ENCODE measurements around the gene RASA1.

The RASA1 gene

DNA sequence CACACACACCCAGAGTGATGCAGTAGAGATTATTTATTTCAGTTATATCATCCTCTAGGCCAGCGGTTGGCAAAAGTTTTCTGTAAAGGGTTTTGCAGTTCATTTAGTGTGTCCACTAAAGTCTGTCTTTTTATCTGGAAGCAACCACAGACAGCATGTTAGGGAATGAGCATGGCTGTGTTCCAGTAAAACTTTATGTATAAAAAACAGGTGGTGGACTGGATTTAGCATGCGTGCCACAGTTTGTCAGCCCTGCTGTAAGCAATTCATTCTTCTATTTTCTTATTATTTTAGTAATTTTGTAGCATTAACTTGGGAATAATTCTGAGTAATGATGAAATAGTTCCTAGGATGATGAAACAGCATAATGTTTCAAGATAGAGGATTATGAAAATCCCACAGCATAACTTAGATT is 93.4 kb downstream of the RASA1 start:
- no peak for DNase-seq (ENCODE audit: low read depth)

- DNase-seq (ENCODE audit: low read depth): no peak
These were observed 94.0 kb downstream of the RASA1 start for GRCh38 chr5:87361536-87362213.

- no peak for DNase-seq (ENCODE audit: low read depth)
These were observed 99.6 kb downstream of the RASA1 start for GRCh38 chr5:87367243-87367642.

- no peak for DNase-seq (ENCODE audit: low read depth)
These were observed 100.9 kb downstream of the RASA1 start for GRCh38 chr5:87368601-87369000.

- no peak for DNase-seq (ENCODE audit: low read depth)
These were observed 101.7 kb downstream of the RASA1 start for GRCh38 chr5:87369431-87369830.

- DNase-seq (ENCODE audit: low read depth): no peak
These were observed 105.0 kb downstream of the RASA1 start for GRCh38 chr5:87372705-87373104.

DNA sequence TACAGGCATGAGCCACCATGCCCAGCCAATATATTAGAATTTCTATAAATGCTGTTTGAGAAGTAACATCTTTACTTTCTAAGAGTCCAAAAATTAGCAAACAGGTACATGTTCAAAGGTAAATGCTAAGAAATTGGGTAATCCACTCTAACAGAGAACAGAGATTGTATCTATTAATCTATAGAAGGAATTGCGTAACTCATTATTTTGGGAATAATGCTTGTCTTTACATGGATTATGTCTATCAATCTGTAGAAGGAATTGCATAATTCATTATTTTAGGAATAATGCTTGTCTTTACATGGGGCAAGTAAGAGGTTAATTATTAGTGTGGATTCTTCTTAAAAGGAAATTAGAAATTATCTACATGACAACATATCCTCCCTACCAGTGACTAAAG is 114.5 kb downstream of the RASA1 start:
- DNase-seq (ENCODE audit: low read depth): no peak

GRCh38 chr5:87383216-87383615 is 115.5 kb downstream of the RASA1 start:
- DNase-seq (ENCODE audit: low read depth): no peak

- no peak for DNase-seq (ENCODE audit: low read depth)
These were observed 118.1 kb downstream of the RASA1 start for GRCh38 chr5:87385802-87386201.

DNA sequence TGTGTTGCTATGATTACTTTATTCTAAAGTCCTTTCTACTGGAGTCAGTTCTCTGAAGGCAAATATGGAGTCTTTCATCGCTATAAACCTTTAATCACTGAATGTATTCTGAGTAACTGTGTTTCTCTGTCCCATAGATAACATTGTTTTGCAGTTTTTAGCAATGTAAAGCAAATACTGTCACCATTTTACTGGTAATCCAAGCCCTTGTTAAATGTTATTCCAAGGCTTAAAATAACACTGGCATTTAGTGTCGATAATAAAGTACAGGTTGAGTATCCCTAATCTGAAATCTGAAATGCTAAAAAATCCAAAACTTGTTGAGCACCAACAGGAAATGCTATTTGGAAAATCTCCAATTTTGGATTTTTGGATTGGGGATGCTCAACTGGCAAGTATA is 120.4 kb downstream of the RASA1 start:
- no peak for DNase-seq (ENCODE audit: low read depth)

- DNase-seq (ENCODE audit: low read depth): no peak
These were observed 121.8 kb downstream of the RASA1 start for GRCh38 chr5:87389296-87390034.

- no peak for DNase-seq (ENCODE audit: low read depth)
These were observed 122.4 kb downstream of the RASA1 start for GRCh38 chr5:87390075-87390474.

DNA sequence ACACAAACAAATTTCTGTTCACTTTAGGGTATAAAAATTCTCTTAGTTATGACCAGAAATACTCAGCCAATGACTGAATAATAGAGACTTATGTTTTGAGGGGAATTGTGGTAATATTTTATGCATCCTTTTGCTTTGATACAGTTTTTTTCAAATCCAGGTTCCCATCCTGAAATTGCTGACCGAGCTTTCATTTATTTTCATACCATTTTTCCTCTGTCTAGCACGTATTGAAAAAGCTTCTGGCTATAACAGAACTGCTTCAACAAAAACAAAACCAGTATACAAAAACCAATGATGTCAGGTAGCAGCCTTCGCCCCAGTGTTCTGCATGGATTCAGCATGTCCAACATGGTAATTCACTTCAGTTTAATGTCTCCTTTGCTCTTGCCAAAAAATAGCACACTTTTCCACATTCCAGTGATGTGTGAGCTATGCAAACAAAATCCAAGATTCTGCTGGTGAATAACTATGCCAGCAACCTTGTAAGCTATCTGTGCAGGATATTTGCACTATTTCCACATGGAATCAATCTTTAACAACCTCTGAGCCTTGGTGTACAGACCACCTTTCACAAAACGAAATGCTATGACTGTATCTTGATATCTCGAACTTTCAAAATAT is 123.0 kb downstream of the RASA1 start:
- DNase-seq (ENCODE audit: low read depth): no peak

GRCh38 chr5:87392170-87392569 is 124.5 kb downstream of the RASA1 start:
- DNase-seq (ENCODE audit: low read depth): no peak

GRCh38 chr5:87392801-87393200 is 125.1 kb downstream of the RASA1 start:
- DNase-seq (ENCODE audit: low read depth): no peak

DNA sequence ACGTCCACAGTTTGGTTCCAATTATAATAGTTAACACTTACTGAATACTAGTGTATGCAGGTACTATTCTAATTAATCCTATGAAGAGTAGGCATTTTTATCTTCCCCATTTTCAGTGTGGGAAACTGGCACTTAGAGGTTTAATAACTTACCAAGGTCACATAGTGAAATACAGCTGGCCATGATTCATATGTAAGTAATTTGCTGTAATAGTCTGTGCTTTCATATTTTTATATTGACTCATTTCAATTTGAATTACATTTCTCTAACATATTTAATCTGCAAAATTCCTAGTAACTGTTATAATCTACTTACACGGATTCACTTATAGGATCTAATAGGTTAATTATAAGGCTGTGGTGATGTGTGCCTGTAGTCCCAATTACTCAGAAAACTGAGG is 125.6 kb downstream of the RASA1 start:
- peak; percentile 76 for DNase-seq (ENCODE audit: low read depth)

- peak; percentile 78 for DNase-seq (ENCODE audit: low read depth)
These were observed 126.9 kb downstream of the RASA1 start for GRCh38 chr5:87394411-87395165.

DNA sequence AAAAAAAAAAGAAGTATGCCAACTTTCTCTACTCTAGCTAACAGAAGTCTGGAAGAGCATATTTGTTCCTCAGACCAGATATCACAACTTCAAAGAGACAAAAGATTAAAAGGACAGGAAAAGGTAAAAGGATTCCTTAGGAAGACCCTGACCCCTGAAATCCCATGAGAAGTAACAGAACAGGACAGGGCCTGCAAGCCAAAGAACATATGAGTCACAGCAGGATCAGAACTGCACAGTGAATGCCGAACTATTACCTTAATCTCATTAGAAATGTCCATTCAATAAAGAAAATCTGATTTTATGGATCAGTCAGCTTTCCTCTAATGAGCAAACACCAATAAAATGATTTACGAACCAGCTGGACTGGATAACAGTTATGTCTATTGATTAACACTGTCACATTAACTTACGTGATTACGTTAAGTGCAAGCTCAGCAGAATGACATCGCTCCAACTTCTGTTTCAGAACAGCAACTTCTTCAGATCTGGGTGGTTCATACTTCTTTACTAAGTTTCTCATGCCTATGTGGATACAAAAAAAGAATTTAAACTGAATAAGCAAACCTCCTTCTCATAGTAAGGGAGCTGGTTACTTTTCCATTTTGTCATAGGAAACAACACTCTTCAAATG is 131.4 kb downstream of the RASA1 start:
- no peak for DNase-seq (ENCODE audit: low read depth)

GRCh38 chr5:87399720-87400119 is 132.0 kb downstream of the RASA1 start:
- no peak for DNase-seq (ENCODE audit: low read depth)

DNA sequence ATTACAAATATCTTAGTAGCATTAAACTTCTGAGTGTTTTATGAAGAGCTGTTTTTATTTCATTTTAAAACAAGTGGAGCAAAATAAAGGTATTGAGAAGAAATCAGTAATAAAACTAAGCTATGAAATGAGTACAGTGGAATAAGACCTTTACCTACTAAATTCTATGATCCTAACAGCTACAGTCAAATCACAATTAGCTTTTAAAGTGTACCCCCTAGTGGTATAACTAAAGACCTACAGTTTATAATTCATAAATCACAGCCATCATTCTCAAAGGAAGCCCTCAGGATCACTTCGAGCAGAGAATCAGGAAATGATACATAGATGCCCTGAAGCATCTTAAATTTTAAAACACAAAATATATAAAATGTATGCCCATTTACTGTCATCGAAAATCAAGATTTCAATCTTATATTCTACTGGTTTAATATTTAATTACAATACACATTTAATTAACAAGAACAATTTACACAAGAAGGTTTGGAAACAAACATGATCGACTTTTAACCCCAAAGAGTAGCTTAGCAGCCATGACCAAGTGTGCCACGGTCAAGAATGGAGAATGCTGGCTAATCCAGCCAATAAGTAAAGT is 132.7 kb downstream of the RASA1 start:
- no peak for DNase-seq (ENCODE audit: low read depth)

- DNase-seq (ENCODE audit: low read depth): no peak
These were observed 133.9 kb downstream of the RASA1 start for GRCh38 chr5:87401626-87402025.

DNA sequence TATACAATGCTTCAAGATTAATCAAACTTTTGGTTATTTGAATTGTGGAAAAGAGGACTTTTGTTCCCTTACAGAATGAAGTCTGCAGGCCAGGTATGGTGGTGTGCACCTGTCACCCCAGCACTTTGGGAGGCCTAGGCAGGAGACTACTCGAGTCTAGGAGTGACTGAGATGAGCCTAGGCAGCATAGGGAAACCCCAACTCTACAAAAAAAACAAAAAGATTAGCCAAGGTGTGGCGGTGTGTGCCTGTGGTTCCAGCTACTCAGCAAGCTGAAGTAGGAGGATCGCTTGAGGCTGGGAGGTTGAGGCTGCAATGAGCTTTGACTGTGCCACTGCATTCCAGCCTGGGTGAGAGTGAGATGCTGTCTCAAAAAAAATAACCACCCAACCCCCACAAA is 135.7 kb downstream of the RASA1 start:
- no peak for DNase-seq (ENCODE audit: low read depth)

All from HS-5 (cell line).